ENCODE results near the gene NBPF11. TPM values are rescaled to one million over a fixed set of nuclear protein-coding genes. Genes with fewer than 3 reads are reported as not detected.
A peak's percentile ranks its signal among the peaks of the same experiment; 100 is the strongest.
"Not testable (repeated sequence)": the region's sequence is repeated elsewhere in the genome, so short reads cannot be mapped to it uniquely, and the experiment has no call there.

The NBPF11 gene, protein sequence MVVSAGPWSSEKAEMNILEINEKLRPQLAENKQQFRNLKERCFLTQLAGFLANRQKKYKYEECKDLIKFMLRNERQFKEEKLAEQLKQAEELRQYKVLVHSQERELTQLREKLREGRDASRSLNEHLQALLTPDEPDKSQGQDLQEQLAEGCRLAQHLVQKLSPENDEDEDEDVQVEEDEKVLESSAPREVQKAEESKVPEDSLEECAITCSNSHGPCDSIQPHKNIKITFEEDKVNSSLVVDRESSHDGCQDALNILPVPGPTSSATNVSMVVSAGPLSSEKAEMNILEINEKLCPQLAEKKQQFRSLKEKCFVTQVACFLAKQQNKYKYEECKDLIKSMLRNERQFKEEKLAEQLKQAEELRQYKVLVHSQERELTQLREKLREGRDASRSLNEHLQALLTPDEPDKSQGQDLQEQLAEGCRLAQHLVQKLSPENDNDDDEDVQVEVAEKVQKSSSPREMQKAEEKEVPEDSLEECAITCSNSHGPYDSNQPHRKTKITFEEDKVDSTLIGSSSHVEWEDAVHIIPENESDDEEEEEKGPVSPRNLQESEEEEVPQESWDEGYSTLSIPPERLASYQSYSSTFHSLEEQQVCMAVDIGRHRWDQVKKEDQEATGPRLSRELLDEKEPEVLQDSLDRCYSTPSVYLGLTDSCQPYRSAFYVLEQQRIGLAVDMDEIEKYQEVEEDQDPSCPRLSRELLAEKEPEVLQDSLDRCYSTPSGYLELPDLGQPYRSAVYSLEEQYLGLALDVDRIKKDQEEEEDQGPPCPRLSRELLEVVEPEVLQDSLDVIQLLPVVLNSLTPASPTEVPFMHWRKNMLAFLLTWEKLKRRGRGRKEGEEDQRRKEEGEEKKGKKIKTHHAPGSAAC
- total RNA-seq: 12.0 TPM

DNA sequence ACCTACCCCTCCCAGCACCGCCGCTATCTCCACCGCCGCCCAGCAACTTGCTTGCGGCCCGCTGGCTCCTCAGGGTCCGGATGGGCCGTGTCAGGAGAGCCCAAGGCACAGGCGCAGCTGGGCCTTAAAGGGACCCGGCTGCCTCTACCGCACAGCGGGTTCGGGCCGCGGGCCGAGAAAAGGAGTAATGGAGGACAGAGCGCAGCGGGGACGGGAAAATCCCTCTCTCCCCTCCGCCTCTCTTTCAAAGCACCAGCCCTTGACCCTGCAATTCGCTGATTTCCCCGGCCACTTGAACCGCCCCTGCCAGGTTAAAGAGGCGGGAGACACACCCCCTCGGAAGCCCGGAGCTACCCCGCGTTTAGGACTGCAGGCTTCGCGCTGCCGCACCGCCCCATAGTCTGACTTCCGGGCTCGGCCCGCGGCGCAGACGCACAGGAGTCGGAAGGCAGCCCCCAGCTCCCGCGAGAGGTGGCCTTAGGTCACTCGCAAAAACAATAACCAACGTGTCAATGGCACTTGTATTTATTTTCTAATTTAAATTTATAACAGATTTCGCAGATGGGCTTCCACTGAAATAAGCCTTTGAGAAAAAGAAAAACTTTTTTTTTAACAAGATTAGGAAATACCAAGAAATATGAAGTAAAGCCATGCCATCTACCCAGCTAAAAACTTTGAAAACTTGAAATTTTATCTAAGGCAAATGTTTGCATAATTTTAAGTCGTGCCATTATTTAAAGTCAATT, at the start of gene NBPF11:
TSS of gene NBPF11 (minus strand) at position 371 of the 746 bp plus-strand sequence. CDS start 25,278 bp downstream, outside the sequence.
- peak; percentile 68 for DNase-seq

DNA sequence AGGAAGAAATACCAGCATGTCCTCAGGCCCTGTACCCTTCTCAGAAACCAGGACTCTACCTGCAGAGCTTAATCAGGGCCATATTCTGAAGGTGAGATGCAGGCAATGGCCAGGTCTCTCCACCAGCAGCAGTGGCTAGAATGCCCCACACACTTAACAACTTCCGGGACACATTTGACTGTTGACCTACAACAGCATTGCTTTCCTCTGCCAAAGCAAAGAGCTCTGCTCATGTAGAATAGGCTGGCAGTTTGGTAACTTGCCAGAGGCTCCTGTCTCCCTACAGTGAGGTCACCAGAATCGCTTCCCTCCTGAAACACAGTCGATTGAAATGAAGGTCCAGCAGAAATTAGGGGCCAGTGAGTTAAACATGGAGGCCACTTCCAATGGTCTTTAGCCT, 45.3 kb upstream of the NBPF11 start:
- not testable (repeated sequence) for DNase-seq

DNA sequence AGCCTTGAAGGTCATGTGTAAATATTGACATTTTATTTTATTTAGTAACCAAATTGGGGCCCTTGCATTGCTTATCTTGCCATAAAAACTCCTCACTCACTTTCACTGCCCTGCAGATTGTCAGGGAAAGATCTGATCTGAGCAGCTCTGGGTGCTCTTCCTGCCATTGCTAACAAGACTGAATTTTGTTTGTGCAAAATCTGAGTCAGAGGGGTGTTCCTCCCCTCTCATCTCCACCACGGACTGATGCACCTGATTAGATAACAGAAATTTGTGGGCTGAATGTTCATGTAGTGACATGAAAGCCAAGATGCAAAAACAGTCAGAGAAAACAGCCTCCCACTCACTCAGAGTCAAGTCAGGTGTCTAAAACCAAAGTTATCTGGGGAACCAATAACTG, 44.9 kb upstream of the NBPF11 start:
- not testable (repeated sequence) for DNase-seq

DNA sequence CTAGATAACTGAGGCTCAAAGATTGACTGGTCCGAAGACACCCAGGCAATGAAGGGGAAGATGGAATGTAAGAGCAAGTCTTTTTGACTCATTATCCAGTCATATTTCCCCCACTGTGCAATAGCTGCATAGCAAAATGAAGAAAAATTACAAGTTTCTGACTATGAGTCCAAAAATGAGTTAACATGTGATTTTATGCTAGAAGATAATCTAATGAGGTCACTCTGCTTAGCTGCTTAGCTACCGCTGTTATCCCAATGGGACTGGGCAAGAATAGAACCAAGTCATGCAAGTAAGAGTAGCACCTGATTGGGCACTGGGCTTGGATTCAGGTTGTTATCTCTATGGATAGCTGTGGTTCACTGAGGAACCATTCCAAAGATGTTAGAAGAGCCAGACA, 43.0 kb upstream of the NBPF11 start:
- not testable (repeated sequence) for DNase-seq

DNA sequence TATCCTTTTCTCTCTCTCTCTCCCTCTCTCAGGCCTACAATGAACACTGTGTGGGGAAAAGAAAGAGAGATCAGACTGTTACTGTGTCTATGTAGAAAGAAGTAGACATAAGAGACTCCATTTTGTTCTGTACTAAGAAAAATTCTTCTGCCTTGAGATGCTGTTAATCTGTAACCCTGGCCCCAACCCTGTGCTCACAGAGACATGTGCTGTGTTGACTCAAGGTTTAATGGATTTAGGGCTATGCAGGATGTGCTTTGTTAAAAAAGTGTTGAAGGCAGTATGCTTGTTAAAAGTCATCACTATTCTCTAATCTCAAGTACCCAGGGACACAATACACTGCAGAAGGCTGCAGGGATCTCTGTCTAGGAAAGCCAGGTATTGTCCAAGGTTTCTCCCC, 36.7 kb upstream of the NBPF11 start:
- not testable (repeated sequence) for DNase-seq

DNA sequence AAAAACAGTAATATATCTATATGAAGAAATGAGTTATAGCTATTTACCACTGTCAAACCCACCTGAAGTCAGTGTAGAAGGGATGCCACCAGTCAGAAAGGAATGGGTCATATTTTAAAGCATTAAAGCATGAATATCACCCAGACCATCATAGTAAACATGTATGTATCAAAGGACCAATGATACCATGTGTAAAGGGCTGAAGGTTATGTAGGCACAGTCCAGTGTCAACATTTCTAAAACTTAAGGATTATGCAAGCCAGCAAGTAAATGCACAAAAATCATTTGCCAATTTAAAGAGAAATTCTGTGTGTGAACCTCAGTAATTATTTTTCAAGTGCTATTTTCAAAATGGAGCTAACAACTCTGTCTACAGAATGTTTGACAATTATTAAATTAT, 26.6 kb upstream of the NBPF11 start:
- not testable (repeated sequence) for DNase-seq

DNA sequence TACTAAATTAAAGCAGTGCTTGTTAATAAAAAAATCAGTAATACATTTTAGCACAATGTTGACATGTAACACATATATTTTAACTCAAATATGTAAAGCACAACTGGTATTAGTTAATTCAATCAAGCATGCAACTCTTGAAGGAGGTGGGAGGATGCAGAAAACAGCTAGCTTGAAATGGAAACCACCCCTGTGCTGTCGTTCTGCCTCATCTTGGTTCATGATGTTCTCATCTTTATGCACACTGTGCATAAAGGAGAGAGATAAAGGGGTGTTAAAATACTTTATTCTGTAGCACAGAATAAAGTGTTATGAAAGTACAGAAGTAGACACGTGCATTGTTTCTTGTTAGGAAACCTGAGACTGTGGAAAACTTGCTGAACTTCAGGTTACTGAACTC, 23.3 kb upstream of the NBPF11 start:
- DNase-seq: not testable (repeated sequence)

DNA sequence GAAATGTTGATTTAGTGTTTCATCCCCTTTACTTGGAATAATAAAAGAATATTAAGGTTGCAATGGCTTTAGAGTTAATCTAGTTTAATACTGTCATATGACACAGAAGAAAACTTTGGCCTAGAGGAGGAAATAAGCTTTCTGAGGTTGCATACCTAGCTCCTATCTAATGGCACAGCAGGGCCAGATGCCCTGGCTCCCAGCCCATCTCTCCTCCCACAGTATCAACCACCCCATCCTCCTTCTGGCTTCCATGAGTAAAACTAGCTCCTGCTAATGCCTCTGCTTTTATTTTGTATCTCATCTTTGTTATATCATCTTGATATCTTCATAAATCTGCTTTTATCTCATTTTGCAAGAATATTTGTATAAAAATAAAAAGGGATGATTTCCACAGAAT, 19.9 kb upstream of the NBPF11 start:
- DNase-seq: not testable (repeated sequence)

DNA sequence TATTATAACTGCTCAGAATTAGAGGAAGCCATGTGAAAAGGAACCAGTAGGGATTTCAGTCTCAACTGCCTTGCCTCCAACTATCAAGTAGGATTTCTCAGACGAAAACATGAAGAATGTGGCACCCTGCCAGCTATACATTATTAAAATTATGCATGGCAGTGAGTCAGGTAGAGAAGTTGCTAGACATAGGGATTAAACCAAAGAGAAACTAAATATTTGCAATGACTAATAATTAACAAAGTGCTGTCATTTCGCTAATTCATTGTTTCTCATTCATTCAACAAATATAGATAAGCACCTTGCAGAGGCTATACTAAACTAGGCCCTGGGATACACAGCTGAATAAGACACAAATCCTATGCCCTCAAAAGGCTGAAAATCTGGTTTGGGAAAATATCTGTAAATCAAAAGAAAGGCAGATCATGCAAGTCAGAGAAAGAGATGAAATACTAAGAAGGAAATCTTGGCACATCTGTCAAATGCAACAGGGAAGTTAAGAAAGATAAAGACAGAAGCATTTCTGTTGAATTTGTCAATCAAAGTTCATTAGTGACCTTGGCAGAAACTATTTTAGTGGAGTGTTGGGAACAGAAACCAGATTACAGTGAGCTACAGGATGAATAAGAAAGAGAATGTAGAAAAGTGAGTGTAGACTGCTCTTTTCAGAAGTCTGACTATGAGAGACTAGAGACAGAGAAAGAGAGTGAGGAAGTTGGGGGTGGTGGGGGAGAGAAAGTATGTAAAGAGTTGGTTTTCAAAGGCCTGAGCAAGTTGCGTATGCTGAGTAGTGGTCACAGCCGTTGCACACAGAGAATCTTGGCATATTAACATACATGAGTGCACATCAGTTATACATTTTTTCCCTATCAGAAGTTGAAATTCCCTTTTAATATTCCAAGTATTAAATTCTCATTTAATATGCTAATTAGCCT, 14.7 kb upstream of the NBPF11 start:
- DNase-seq: no peak

DNA sequence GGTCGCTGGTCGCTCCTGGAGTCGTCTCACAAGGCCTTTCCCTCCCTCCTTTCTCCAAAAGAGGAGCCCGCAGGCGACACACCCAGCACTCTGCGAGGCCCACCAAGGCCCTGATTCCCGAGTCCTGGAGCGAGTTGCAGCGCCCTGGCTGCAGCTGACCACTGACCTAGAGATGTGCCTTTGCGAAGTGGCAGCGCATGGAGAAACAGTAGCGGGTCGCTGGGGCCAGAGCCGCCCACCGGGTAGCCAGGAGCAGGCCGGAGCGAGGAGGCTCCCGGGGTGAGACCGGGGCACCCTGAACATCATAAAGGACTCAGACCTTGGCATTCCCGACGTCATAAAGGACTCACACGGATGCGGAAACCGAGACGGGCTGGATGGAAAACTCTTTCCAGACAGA, 10.3 kb upstream of the NBPF11 start:
- DNase-seq: no peak

DNA sequence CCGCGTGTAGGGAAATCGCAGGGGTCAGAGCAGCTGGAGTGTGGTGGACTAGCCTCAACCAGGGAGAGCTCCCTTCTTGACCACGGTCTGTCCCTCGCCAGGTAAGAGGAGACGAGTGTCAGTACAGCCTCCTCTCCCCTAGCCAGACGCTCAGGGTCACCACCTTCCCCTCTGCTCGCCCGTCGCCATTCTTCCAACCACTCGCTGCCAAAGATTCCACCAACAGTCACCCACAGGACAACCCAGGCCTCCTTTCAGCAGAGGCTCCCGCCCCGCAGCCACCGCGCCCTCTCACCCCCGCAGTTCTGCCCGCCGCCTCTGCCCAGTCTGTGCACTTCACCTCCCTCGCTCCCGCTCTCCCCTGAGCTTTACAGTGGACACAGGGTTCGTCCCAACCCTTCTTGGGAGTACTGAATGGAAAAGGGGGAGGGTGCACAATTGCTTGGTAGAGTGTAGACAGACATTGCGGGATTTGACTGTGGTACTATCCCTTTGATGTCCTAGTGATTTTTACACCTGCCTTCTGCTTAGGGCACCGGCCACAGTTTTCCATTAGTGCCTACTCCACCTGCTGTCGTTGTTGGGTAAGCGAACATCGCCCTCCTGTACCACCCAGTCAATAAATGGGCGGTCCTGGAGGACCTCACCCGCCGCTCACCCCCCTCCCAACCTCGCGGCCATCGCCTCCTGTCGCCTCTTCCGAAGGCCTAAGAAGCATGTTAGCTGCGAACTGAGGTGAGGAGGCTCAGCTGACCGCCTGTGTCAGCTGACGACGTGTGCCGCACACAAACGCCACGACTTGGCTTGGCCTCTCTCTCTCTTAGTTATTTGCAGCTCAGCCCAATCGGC, 9.2 kb upstream of the NBPF11 start:
- DNase-seq: no peak

DNA sequence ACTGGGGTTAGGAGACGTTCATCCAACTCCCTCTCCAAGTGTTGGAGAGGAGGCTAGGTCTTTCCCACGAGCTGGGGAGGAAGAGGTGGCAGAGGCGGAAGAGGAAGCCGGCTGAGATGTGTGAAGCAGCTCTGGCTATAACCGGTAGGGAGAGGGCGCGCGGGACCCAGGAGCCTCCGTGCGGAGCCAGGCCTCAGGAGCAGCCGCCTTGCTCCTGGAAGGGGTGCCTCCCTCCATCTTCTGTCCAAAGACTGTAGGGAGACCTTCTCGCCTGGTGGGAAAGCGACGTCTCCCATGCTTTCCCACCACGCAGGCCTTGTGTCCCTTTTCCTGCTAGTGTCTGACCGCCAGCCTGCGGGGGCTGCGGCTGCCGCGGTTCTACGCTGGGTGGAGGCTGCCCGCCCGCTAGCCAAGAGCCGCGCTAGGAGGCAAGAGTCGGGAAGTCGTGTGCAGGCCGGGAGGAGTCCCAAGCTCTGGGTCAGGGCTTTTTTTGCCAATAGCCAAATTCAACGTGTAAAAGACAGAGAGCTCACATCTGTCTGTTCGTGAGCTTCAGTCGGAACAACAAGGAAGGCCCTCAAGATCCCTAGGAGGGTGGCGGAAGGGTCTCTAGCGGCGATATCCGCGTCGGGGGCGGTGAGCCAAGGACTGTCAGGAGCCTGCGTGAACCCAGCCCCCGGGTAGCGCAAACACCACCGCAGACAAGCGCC, 8.4 kb upstream of the NBPF11 start:
- DNase-seq: no peak

DNA sequence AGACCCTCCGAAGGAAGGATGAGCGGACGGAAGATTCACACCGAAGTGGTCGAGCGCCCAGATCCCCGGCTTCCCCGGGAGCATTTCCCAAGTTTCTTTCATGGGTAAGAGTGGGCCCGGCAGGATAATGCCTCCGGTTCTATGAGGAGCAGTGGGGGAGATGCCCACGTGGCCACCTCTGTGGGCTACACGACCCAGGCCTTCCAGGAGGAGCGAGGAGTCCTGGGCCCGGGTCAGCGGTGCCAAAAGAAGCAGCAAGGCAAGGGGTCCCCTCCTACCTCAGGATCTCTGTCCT, 7.9 kb upstream of the NBPF11 start:
- no peak for DNase-seq

DNA sequence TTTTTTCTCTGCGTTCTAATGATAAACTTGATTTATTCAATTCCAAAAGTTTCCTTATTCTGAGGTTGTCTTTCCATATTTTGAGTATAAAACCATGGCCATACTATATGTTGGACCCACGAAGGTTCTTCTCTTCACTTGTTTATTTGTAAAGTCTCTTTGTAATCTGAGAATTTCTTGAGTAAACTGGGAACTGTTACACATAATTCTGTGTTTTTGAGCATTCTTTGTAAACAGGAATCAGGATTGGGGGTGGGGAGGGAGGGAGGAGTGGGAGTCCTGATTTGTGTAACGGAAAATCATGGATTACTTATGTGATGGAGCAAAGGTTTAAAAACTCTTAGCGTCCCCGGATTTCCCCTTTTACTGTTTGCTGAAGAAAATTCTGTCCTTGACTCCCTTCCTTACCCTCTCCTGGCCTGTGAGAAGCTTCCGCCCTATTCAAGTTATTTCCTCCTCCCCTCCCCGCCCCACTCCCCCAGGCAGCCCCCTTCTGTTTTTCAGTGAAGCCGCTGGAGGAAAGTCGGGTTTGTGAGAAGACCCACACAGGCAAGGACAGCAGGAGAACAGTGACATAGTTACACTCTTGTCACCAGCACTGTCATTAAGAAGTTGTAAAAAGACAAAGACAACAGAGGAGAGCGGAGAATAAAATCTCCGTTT, 6.4 kb upstream of the NBPF11 start:
- DNase-seq: no peak

DNA sequence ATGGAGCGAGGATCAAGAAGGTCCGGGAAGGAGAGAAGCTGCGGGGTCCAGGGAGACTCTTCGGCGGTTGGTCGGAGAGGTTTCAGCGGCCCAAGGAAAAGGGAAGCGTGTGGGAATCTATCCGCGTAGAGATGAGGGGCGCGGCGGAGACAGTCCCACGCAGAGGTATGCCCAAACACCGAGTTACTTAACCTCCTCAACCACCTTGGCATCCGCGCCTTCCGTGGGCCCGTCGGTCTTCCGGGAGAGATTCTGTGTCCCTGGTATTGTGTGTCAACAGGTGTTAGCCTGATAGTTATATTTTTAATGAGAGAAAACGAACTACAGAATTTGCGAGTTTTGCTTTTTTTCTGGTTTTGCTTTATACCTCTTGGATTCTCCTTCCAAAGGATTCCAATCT, 5.7 kb upstream of the NBPF11 start:
- not testable (repeated sequence) for DNase-seq

DNA sequence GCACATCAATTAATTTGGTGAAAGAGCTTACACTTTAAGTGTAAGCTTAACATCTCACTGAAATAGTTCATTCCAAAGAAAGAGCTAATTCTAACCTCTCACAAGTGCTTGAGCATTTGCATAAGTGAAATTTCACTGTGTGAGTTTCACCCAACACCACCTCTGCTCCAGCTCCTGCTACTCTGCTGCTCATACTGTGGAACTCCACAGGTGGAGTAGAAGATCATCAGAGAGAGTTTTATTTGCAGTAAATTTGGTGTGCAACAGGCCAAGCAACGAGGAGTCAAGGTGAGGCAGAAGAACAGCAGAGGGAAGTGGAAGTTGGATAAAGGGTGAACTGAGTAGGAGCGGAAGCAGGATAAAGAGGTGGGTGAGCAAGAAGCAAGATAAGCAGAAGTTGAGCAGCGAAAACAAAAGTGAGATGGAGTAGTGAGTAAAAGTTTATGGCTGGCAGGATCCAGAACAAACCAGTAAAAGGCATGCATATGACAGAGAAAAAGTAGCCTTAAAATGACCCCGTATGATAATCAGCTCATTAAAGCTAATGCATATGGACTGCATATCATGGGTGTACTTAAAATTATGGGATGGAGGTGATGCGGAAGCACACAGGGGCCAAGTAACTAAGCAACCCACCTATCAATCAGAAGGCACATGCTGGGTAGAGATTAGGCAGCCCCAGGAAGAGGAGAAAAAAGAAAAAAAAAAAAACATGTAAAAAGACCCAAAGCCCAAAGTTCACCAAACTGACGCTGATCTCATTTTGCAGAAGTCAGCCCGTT, 3.6 kb upstream of the NBPF11 start:
- DNase-seq: not testable (repeated sequence)

DNA sequence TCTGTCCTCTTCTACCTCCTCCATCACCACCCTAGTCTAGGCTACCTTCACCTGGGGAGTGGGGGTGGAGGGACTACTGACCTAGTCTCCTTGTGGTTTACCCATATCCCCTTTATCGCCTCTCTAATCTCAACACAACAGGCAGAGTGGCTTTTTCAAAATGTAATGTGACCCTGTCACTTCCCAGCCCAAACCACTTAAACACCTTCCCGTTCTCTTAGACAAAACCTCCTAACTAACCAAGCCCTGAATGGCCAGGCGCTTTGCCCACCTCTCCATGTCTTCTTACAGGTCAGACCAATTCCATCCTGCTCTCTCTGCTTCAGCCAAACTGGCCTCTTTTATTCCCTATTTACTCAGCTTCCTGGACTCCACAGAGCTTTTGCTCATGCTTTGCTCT, 714 bp upstream of the NBPF11 start:
- DNase-seq: not testable (repeated sequence)

DNA sequence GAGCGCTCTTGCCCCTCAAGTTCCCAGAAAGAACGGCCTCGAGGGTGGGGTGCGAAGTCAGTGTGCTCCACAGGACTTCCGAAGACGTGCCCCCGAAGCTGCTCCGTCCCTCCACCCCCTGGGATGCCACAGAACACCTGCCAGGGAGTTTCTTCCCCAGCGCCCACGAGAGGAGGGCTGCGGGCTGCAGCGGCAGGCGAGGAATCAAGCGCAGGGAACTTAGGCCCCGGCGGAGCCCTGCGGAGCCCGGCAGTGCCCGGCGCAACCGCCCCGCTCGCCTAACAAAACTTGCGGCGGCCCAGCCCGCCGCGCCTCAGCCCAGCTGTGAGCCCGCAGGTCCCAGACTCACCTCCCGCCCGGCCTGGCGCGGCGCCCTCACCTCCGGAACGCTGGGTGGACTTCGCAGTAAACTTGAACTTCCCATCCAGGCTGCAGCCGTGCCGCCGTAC, 686 bp downstream of the NBPF11 start:
- not testable (repeated sequence) for DNase-seq

DNA sequence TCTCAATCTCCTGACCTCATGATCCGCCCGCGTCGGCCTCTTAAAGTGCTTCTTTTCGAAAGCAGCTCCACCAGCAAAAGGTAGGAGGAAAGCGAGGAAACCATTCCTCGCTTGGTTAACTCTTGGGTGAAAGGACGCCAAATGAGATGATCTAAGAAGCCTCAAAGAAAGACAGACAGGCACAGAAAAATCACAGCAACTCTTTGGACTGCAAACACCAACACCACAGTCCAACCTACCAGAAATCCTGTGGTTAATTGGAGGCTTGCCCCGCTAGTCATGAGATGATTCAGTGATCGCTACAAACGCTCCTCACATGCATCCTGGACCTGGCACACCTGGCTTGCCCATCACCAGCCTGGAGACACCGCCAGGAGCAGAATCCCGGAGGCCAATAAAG, 1.1 kb downstream of the NBPF11 start:
- not testable (repeated sequence) for DNase-seq

Data from occipital lobe (tissue), 2 donors.